Stimulated activated naive CD4-positive, alpha-beta T cell treated with Interleukin-2 at 50 U/mL for 16 hours (primary cell): ENCODE data around the gene VCL.
"Not testable (repeated sequence)": the region's sequence is repeated elsewhere in the genome, so short reads cannot be mapped to it uniquely, and the experiment has no call there.

Experiments used
- DNase-seq: peaks from one replicate; lab custom pipeline; 2025; lab: John Stamatoyannopoulos, UW

The VCL gene

DNA sequence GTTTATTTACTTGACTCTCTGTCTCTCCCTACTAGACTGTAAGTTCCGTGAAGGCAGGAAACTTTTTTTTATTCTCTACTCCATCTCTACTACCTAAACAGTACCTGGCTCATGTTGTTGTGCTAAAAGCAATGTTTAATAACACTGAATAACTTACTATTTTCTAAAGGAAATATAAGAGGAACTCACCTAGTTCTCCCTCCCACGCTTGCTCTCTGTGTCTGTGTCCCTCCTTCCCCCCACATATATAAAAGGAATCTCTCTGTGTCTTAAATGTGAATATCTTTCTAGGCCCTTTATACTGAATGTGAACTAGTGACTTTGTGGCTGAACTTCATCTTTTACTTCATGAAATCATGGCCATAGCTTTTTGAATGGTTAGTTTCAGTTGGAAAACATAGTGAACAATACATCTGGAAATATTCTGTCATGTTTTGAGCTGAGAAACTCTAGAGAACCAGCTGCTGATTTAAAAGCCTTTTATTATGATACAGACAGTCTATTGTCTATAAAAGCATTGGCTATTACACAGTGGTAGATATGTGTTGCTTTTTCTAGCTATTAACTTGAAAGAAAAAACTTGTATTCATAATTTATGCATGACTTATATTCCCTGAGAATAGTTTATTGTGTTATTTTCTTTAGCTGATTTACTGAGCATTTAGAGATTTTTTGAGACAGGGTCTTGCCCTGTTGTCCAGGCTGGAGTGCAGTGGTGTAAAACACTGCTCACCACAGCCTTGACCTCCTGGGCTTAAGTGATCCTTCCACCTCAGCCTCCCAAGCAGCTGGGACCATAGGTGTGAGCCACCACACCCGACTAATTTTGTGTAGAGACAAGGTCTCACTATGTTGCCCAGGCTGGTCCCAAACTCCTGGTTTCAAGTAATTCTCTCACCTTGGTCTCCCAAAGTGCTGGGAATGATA, 42.5 kb downstream of the VCL start:
- no peak for DNase-seq

DNA sequence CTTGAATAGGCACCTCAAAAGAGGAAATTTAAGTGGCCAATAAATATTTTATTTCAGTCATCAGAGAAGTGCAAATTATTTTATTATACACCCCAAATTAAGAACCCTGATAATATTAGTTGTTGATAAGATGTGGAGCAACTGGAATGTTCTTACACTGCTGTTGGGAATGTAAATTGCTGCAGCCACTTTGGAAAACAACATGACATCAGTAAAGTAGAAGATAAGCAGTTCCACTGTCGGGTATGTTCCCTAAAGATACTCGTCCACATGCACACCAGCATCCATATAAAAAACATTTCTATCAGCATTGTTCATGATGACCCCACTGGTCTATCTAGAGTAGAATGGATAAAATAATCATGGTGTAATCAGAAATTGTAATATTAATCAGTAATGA, 46.5 kb downstream of the VCL start:
- DNase-seq: no peak

DNA sequence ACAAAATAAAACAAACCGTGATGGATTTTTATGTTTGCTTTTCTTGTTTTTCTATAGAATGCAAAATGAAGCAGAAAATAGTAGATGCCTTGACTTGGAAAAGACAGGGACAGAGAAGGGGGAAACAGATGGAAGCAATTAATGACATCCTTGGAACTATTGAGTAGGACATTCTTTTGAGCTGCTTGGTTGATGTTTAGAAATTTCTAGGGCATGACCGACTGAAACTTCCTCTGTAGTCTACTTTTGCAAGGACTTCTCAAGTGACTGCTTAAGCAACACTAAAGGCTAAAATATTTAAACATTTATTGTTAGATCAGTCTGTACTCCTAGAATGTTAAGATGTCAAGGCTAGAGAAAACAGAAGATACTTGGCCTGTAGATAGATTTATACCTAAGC, 49.4 kb downstream of the VCL start:
- no peak for DNase-seq

DNA sequence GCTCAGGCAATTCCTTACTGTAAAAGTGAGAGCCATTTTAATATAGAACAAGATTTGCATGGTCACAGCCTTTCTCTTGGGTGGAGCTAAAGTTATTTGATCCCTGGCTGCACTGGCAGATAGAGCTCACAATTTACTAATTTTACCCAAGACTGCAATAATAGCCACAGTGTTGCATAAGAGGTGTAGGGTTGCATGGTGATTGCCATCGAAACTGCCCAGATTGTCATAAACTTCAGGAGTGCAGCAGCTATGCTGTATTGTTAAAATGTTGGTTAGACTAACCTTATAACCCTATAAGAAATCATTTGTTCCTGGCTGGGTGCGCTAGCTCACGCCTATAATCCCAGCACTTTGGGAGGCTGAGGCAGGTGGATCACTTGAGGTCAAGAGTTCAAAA, 50.0 kb downstream of the VCL start:
- no peak for DNase-seq

- DNase-seq: no peak
These were observed 50.5 kb downstream of the VCL start for GRCh38 chr10:74048433-74048832.

GRCh38 chr10:74049955-74050354, 52.0 kb downstream of the VCL start:
- no peak for DNase-seq

DNA sequence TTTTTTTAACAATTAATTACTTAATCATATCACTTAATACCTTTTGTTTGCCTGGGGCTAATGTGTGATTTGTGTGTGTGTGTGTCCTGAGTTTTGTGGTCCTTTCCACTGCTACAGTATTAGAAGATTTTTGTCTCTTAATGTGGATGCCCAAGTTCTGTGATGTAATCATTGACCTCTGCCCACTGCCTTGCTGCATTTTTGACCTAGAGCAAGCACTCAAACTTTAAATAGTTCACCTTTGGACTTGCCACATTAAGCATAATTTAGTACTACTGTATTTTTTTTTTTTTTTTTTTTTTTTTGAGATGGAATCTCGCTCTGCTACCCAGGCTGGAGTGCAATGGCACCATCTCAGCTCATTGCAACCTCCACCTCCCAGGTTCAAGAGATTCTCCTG, 52.7 kb downstream of the VCL start:
- no peak for DNase-seq

DNA sequence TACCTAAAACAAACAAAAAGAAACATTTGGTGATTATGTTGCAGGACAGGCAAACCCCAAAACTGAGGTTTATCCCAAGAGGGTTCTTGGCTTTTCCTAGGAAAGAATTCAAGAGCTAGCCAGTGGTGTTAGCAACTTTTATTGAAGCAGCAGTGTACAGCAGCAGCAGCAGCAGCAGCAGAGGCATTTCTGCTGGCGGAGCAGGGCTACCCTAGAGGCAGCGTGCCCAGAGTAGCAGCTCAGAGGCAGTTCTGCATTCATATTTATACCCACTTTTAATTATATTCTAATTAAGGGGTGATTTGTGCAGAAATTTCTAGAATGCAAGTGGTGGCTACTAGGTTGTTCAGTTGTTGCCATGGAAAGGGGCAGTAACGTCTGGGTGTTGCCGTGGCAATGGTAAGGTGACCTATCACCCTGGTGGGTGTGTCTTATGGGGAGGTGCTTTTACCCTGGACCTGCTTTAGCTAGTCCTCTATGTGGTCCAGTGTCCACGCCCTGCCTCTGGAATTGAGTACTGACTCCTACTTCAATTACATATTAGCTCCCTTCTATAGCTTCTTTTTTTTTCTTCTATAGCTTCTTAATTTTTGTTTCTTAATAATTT, 53.9 kb downstream of the VCL start:
- DNase-seq: no peak

DNA sequence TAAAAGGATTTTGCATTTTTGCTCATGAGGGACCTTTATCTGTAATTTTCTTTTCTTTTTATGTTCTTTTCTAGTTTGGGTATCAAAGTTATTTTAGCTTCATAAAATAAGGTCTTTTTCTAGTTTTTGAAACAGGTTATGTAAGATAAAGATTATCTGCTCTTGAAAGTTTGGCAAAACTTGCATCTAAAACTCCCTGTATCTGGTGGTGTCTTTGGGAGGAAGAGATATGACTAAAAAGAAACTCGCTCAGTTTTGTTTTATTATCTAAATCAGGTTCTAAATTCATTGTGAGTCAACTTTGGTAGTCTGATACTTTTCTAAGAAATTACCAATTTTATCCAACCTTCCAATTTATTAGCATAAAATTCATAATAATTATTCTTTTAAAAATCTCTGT, 55.1 kb downstream of the VCL start:
- DNase-seq: no peak

- no peak for DNase-seq
These were observed 57.6 kb downstream of the VCL start for GRCh38 chr10:74055383-74056049.

- no peak for DNase-seq
These were observed 58.3 kb downstream of the VCL start for GRCh38 chr10:74056050-74056818.

- DNase-seq: no peak
These were observed 60.2 kb downstream of the VCL start for GRCh38 chr10:74058071-74058470.

DNA sequence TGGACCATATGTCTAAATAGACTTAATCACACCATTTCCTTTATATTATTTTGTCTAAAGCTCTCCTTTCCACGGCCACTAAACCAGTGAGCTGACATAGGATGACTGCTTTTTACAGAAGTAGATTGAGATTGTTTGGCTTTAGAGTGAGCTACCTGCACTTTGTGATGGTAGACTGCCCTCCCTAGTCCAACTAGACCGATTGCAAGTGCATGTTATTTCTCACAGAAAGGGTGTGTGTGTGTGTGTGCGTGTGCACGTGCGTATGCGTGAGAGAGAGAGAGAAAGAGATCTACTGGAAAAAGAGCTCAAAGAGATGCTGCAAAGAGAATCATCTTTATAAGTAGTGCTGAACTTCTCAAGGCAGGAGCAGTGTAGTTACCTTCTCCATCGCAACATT, 60.7 kb downstream of the VCL start:
- no peak for DNase-seq

DNA sequence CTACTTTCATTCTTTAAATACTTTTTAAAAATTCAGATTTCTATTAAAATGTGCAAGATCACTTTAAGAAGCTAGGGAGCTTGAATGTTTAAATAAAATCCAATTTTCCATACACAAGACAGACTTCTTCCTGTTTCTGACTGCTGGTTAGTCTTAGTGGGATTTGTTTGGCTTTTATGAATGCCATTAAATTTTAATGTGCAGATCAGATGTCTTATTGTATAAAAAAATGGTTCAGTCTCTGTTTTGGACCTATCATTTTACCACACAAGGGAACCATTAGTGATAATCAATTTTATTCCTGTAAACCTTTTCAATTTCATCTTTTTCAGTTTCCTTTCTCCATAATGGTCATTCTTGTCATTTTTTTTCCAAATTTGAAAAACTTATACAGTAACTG, 63.2 kb downstream of the VCL start:
- no peak for DNase-seq

DNA sequence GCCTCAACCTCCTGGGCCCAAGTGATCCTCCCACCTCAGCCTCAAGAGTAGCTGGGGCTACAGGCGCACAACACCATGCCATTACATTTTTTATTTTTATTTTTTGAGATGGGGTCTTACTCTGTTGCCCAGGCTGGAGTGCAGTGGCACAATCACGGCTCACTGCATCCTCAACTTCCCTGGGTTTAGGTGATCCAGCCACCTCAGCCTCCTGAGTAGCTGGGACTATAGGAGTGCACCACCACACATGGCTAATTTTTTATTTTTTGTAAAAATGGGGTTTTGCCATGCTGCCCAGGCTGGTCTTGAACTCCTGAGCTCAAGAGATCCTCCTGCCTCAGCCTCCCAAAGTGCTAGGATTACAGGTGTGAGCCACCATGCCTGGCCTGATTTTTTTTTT, 64.1 kb downstream of the VCL start:
- not testable (repeated sequence) for DNase-seq

- no peak for DNase-seq
These were observed 65.3 kb downstream of the VCL start for GRCh38 chr10:74063256-74063655.

- DNase-seq: no peak
These were observed 69.7 kb downstream of the VCL start for GRCh38 chr10:74067373-74068352.

DNA sequence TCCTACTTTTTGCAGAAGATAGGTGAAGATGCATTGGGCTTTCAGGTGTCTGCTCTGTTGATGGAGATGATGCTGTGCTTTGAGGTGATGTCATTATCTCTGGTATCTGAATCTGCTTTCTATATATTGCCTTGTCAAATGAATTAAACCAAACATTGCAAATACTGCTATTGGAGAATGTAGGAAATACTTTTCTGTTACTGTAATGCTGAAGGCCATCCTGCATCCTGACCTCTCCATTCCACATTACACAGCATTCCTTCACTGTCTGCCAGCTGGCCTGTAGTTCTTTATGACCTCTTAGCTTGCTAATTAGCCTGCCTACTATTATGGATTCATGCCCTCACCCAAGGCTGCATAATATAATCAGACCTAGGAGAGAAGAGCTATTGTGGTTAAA, 73.2 kb downstream of the VCL start:
- DNase-seq: no peak

DNA sequence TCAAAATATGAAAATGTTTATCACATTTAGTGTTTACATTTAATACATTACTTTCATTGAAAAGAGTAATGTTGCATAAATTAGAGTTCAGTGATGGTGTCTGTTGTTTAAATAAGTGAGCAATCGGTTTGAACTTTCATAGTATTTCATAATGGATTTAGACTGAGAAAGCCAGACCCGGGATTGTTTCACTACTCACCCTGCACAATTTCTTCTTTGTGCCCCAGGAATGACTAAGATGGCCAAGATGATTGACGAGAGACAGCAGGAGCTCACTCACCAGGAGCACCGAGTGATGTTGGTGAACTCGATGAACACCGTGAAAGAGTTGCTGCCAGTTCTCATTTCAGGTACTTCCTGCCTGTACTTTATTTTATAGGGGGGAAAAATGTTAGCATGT, 74.6 kb downstream of the VCL start:
- no peak for DNase-seq

DNA sequence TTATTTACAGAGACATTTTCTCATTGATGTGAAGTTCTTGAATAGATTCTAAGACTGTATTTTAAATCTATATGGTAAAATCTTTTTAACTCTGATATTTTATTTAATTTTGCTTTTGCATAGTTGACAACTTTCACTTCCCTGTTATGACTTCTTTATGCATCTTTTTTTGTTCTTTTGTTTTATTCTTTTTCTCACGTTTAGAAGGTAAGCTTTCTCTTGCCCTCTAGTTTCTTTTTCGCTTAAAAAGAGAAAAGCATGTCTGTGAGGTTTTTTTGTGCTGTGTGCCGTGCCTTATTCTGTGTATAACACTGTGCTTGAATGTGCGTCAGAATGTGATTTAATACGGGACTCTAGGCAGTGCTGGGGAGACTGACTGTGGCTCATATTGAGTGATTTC, 78.0 kb downstream of the VCL start:
- no peak for DNase-seq

DNA sequence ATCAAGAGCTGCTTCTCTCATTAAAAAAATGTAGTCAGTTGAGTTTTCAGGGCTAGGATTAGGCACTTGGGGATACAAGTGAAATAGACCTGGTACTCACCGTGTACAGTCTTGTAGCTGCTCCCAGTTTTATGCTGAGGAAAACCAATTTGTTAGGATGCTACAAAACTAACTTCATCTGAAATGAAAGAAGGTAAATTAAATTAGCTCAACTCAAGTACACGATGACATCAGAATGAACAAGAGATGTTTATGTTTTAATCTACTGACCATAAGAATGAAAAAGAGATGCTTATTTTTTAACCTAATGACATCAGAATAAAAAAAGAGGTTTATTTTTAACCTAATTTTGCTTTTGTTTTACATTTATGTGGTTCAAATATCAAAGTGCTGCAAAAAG, 79.0 kb downstream of the VCL start:
- DNase-seq: no peak
